Right lobe of liver (tissue), 6 donors: ENCODE measurements around the gene NCOR1. TPM values are rescaled to one million over a fixed set of nuclear protein-coding genes. Genes with fewer than 3 reads are reported as not detected.
"Not testable (repeated sequence)": the region's sequence is repeated elsewhere in the genome, so short reads cannot be mapped to it uniquely, and the experiment has no call there.

Experiments used
- ATAC-seq, 4 donors: fragments of 200-7000 bp; cut with Tn5 transposase; one replicate each; pipeline ENCODE4 v1.9.1; 2020; ENCODE audit warnings: mild to moderate bottlenecking in 4 of 4, moderate library complexity in 4 of 4
- DNase-seq, 3 donors: peaks; one replicate each; pipeline ENCODE4 v3.0.0-alpha.2; 2020
- H3K27ac ChIP-seq, 3 donors: fragments of 200-600 bp; one replicate each; pipeline ENCODE4 v1.8.0; 2022
- H3K27me3 ChIP-seq, 2 donors: fragments of 200-600 bp; one replicate each; pipeline ENCODE4 v1.8.0; 2022
- H3K36me3 ChIP-seq, 4 donors: fragments of 200-600 bp; sonication (generic) in 1 of 4; one replicate each; pipeline versions ENCODE4 v1.5.1 to v1.8.0; 2017 to 2022; ENCODE audit warnings: control low read depth in 1 of 4
- H3K4me1 ChIP-seq, 4 donors: fragments of 200-600 bp; sonication (generic) in 1 of 4; one replicate each; pipeline versions ENCODE4 v1.5.1 to v1.8.0; 2017 to 2022; ENCODE audit warnings: control low read depth in 1 of 4
- H3K4me3 ChIP-seq, 3 donors: fragments of 200-600 bp; one replicate each; pipeline ENCODE4 v1.8.0; 2022
- H3K9me3 ChIP-seq, 4 donors: fragments of 200-600 bp; sonication (generic) in 1 of 4; one replicate each; pipeline versions ENCODE4 v1.5.1 to v1.8.0; 2017 to 2022; ENCODE audit warnings: control low read depth in 1 of 4
- CTCF ChIP-seq, 4 donors: fragments of 200-600 bp in 3 of 4; fragments of 450-650 bp in 1 of 4; IDR thresholded peaks; one replicate each; pipeline versions ENCODE4 v1.5.1 to v1.8.0; 2016 to 2022; ENCODE audit warnings: antibody characterized with exemption in 4 of 4, mild to moderate bottlenecking in 2 of 4
- POLR2A ChIP-seq: fragments of 450-650 bp; IDR thresholded peaks from one replicate; pipeline ENCODE4 v1.6.1; 2017; ENCODE audit warnings: antibody characterized with exemption, mild to moderate bottlenecking
- WGBS: methylation state at CpG from one replicate; pipeline ENCODE4 v1.1.6; 2018; ENCODE audit warnings: low coverage, low lambda C conversion rate; ENCODE audit not compliant: insufficient coverage; ENCODE audit errors: missing lambda C conversion rate; 5-methylcytosine and 5-hydroxymethylcytosine counted together
- intact Hi-C, 2 donors: fragments of 100-400 bp; cut with DNase I; formaldehyde crosslinking; loops; one replicate each; pipeline versions ENCODE4 v1.11.2 to v1.14.1; 2022
- total RNA-seq, 6 experiments: library from RNA; depleted of rRNA in 2 of 6; stranded (reverse); fragments of >200 nt in 2 of 6; fragmentation: NEBNext Ultra II Directional in 3 of 6; extraction: Animal tissue kit (Norgen Biotek cat#: 25700) in 3 of 6; gene quantifications; one replicate each; pipeline versions ENCODE4 v1.1.0 to v1.2.4, GENCODE V29; 2016 to 2023
- donor health status: DM: no; HTN: yes; CAD: no.
- donor health status: DM: no; HTN: no; CAD: no.
- donor health status: DM: no; HTN: no; CAD: no.
- donor health status: DM: no; HTN: yes; CAD: no.
- donor health status: DM: no; HTN: yes; CAD: no.

Gene NCOR1
- total RNA-seq, 6 experiments from 2014 or later, result 52.6 to 76.8 (median 65.1) TPM

- no peaks in the 10 kb centered on the region for H3K9me3 ChIP-seq
- no peak overlapping the region for H3K4me3 ChIP-seq
- 66% methylated on average over 5 of the region's 5 CpGs for WGBS
- DNase-seq (no peak), ATAC-seq (no peak)
- peaks cover 0 to 3% (median 0%) of the 10 kb centered on the region in 4 donors for H3K4me1 ChIP-seq
- H3K27me3 ChIP-seq, result no peaks in the 10 kb centered on the region
- intact Hi-C loops, result no loop called here
- TF ChIP-seq CTCF (IDR thresholded peaks at IDR 0.05) (no peak), POLR2A (no peak)
- H3K27ac ChIP-seq, result no peak overlapping the region
- no peaks in the 10 kb centered on the region for H3K36me3 ChIP-seq
Observed at GRCh38 chr17:16243385-16243784, 28.1 kb upstream of the NCOR1 start.

- no peaks in the 10 kb centered on the region for H3K27me3 ChIP-seq
- TF ChIP-seq POLR2A (no peak), CTCF (IDR thresholded peaks at IDR 0.05) (no peak)
- intact Hi-C loops, result no loop called here
- H3K9me3 ChIP-seq, result no peaks in the 10 kb centered on the region
- DNase-seq, result no peak
- peak in 3 of 4 donors; percentile 38 to 62 (median 52) for ATAC-seq
- H3K4me3 ChIP-seq, result no peak overlapping the region
- H3K27ac ChIP-seq, result no peak overlapping the region
- H3K4me1 ChIP-seq, result peaks cover 0 to 2% (median 0%) of the 10 kb centered on the region in 4 donors
- no peaks in the 10 kb centered on the region for H3K36me3 ChIP-seq
Observed at GRCh38 chr17:16241906-16242399, 26.6 kb upstream of the NCOR1 start.

GRCh38 chr17:16239931-16240330, 24.6 kb upstream of the NCOR1 start:
- Histone ChIP-seq H3K27me3 (no peaks in the 10 kb centered on the region), H3K27ac (no peak overlapping the region), H3K9me3 (no peaks in the 10 kb centered on the region), H3K4me3 (no peak overlapping the region), H3K4me1 (no peaks in the 10 kb centered on the region), H3K36me3 (no peaks in the 10 kb centered on the region)
- DNase-seq (no peak), ATAC-seq (no peak)
- WGBS, result 100% methylated on average over 3 of the region's 3 CpGs
- intact Hi-C loops, result no loop called here
- TF ChIP-seq POLR2A, result no peak
- no peak for TF ChIP-seq CTCF (IDR thresholded peaks at IDR 0.05)

- Histone ChIP-seq H3K4me3 (no peak overlapping the region), H3K27me3 (no peaks in the 10 kb centered on the region), H3K9me3 (no peaks in the 10 kb centered on the region), H3K36me3 (no peaks in the 10 kb centered on the region), H3K27ac (no peak overlapping the region), H3K4me1 (no peaks in the 10 kb centered on the region)
- DNase-seq (no peak), ATAC-seq (no peak)
- TF ChIP-seq POLR2A, result no peak
- no peak for TF ChIP-seq CTCF (IDR thresholded peaks at IDR 0.05)
- intact Hi-C loops, result no loop called here
- 100% methylated on average over 1 of the region's 1 CpG for WGBS
Observed at GRCh38 chr17:16232391-16232790, 17.1 kb upstream of the NCOR1 start.

GRCh38 chr17:16229912-16230561, 14.7 kb upstream of the NCOR1 start:
- WGBS, result 82% methylated on average over 5 of the region's 8 CpGs
- H3K36me3 ChIP-seq, H3K4me1 ChIP-seq, H3K9me3 ChIP-seq, DNase-seq, ATAC-seq, intact Hi-C loops, H3K4me3 ChIP-seq, H3K27ac ChIP-seq, H3K27me3 ChIP-seq: not testable (repeated sequence)
